ENCODE data around the gene FXYD2. TPM values are rescaled to one million over a fixed set of nuclear protein-coding genes. Genes with fewer than 3 reads are reported as not detected.

FXYD2 gene
- total RNA-seq, 2 experiments from 2014 or later = 13.1 to 19.0 TPM

DNA sequence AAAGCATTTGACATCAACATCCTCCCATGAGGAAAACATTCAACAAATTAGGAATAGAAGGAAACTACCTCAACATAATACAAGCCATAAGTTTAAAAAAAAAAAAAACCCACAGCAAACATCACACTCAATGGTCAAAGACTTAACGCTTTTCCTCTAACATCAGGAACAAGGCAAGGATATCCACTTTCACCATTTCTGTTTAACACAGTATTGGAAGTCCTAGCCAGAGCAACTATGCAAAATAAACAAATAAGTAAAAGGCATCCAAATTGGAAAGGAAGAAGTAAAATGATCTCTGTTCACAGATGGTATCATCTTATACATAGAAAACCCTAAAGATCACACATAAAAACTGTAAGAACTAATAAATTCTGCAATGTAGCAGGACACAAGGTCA lies 38.8 kb upstream of the FXYD2 start:
- Mint-ChIP-seq H3K27ac (no peak overlapping the region), H3K4me3 (no peak overlapping the region), H3K4me1 (peaks cover 13% of the 10 kb centered on the region), H3K36me3 (no peaks in the 10 kb centered on the region), H3K9me3 (ENCODE audit: low read depth) (no peaks in the 10 kb centered on the region), H3K27me3 (peaks cover 34% of the 10 kb centered on the region)
- ATAC-seq (no peak), DNase-seq (no peak)
- CTCF ChIA-PET = interaction anchor here (0.8 to 1.6 kb wide), 2 partner anchors 11 to 69 kb away, joined by 3 to 4 read pairs; no protein-coding TSS in a partner anchor

DNA sequence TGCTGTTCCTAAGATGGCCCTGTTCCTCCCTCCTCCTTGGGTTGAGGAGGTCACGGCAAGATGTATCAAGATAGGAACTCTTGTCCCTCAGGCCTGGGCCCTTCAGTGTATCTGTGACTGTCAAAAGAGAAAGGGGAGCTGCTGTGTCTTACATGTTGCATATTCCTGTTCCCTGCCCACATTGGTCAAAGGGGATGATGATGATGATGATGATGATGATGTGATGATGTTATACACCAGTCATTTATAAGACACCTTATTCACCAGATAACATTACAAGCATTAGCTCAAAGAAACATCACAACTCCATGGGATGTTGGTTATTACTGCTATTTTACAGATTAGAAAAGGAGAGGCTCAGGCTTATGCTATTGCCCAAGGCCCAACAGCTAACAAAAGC lies 38.2 kb upstream of the FXYD2 start:
- peaks cover 13% of the 10 kb centered on the region for H3K4me1 Mint-ChIP-seq
- ATAC-seq (no peak), DNase-seq (peak; percentile 7)
- no peak overlapping the region for H3K27ac Mint-ChIP-seq
- CTCF ChIA-PET = interaction anchor here (0.8 kb wide), 1 partner anchor 69 kb away, joined by 3 read pairs; no protein-coding TSS in a partner anchor
- no peaks in the 10 kb centered on the region for H3K36me3 Mint-ChIP-seq
- peaks cover 28% of the 10 kb centered on the region for H3K27me3 Mint-ChIP-seq
- no peak overlapping the region for H3K4me3 Mint-ChIP-seq
- no peaks in the 10 kb centered on the region for H3K9me3 Mint-ChIP-seq (ENCODE audit: low read depth)

DNA sequence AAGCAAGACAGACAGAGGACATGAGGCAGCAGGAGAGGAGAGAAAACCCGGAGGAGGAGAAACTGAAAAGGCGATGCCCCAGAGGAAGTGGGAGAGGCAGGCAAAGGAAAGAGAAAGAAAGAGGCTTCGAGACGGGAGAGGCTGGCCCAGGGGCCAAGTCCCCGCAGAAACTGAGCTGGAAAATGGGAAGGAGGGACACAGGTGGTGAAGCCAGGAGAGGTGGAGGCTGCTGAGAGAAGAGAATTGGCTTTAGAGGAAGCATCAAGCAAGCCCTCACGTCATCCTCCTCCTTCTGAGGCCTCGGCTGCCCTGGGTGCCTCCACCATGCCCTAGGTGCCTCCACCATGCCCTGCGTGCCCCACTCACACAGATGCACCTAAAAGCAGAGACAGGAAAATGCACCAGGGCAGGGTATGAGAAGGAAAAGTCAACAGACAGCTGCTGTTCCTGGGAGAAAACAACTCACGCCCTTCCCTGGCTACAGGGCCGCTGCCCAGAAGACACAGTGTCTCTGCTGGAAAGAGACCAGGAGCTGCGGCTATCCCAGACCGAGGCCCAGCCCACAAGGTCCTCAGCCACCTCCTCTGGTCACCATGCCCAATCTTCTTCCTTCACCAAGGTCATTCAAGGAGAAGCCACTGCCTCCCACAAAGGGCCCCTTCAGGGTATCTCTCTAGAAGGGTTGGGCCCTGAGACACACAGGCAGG lies 37.6 kb upstream of the FXYD2 start:
- peak; percentile 30 for DNase-seq
- Mint-ChIP-seq H3K27me3 (peaks cover 23% of the 10 kb centered on the region), H3K4me1 (peaks cover 13% of the 10 kb centered on the region), H3K9me3 (ENCODE audit: low read depth) (no peaks in the 10 kb centered on the region), H3K27ac (peak overlapping the region; percentile 28), H3K36me3 (no peaks in the 10 kb centered on the region), H3K4me3 (no peak overlapping the region)
- ATAC-seq = no peak
- CTCF ChIA-PET = interaction anchor here (1.1 to 2.5 kb wide), 2 partner anchors 85 to 308 kb away, joined by 3 to 9 read pairs; no protein-coding TSS in a partner anchor

DNA sequence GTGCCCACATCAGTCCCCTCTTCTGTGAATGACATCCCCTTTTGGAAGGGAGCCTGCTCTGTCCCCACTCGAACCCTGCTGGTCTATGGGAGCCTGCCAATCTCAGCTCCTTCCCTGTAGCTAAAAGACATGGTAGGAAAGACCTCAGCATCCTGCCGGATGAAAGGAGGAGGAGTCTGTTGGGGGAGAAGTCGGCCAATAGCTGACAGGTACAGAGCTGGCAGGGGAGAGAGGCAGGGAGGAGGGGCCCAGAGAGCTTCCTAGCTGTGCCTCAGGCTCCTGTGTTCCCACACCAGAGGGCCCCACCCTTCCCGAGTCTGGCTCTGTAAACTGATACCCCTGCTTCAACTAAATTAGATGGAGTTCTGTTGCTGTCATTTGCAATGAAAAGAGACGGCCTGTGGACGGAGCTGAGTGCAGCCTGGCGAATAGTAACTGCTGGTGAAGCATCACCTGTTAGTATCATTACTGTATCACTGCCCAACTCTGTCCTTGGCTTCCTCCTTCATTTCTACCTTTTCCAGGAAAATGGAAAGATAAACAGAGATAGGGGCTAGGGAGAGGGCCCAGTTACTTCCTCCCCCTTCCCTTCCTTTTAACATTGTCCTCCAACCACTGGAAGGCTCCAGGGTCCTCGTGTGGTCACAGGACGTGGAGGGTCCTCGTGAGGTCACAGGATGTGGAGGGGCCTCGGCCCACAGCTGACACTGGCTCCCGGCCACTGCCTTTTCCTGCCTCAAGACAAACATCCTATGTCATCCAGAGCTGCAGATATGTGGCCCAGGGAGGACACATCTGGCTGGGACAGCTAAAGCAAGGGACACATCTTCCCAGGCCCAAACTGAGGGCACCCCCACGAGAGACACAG lies 36.8 kb upstream of the FXYD2 start:
- Mint-ChIP-seq H3K4me1 (peaks cover 13% of the 10 kb centered on the region), H3K27ac (peak overlapping the region; percentile 28), H3K36me3 (no peaks in the 10 kb centered on the region), H3K9me3 (ENCODE audit: low read depth) (no peaks in the 10 kb centered on the region), H3K4me3 (no peak overlapping the region), H3K27me3 (peaks cover 23% of the 10 kb centered on the region)
- DNase-seq (no peak), ATAC-seq (no peak)
- CTCF ChIA-PET = interaction anchor here (1.0 to 2.5 kb wide), 4 partner anchors 10 to 309 kb away, joined by 3 to 9 read pairs (median 3); no protein-coding TSS in a partner anchor

DNA sequence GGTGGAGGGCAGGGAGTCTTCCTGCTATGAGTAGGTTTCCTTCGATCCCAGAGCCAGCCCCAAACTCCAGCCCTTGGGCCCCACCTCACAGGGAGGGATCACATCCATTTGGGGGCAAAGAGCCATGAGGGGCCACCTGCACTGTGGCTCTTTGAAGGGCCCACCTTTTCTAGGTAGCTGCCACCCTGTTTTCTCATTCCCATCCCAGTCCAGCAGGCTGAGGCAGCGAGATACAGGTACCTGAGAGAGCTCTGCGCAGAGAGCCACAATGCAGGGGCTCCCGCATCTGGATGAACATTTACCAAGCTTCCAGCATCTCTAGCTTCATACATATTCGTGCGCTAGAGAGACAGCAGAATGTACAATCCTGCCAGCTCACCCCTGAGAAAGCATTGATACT lies 35.6 kb upstream of the FXYD2 start:
- H3K27me3 Mint-ChIP-seq = peaks cover 19% of the 10 kb centered on the region
- peaks cover 13% of the 10 kb centered on the region for H3K4me1 Mint-ChIP-seq
- ATAC-seq (no peak), DNase-seq (no peak)
- no peak overlapping the region for H3K27ac Mint-ChIP-seq
- no peaks in the 10 kb centered on the region for H3K36me3 Mint-ChIP-seq
- H3K9me3 Mint-ChIP-seq (ENCODE audit: low read depth) = no peaks in the 10 kb centered on the region
- CTCF ChIA-PET = interaction anchor here (1.1 to 2.5 kb wide), 2 partner anchors 12 to 87 kb away, joined by 3 to 9 read pairs; no protein-coding TSS in a partner anchor
- no peak overlapping the region for H3K4me3 Mint-ChIP-seq

DNA sequence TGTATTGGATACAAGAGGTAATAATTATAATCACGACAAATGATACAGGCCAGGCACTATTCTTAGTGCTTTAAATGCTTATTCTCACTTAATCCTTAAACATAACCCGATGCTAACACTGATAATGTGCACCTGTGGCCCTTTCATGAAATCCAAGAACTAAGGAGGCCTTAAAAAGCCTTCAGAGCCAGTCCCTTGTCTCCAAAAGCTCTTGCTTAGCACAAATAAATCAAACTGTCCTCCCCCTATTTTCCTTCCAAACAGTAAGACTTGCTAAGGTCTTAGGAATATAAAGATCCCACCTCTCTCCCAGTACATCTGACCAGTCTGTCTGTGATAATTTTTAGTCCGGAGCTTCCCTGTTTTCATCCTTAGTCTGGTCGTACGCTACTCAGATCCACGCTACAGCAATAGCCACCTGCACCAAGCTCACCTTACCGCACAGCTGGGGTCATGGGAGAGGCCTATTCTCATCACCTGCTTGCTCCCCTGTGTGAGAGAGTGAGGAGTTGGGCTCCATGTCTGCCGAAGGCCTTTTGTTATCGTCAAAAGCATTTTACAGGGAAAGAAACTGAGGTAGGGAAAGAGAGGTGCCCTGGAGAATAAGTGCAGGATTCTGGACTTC lies 35.1 kb upstream of the FXYD2 start:
- Mint-ChIP-seq H3K4me3 (no peak overlapping the region), H3K36me3 (no peaks in the 10 kb centered on the region), H3K27me3 (peaks cover 16% of the 10 kb centered on the region), H3K27ac (no peak overlapping the region), H3K4me1 (peaks cover 13% of the 10 kb centered on the region), H3K9me3 (ENCODE audit: low read depth) (no peaks in the 10 kb centered on the region)
- ATAC-seq = no peak
- peak; percentile 19 for DNase-seq
- CTCF ChIA-PET = no interaction called here

DNA sequence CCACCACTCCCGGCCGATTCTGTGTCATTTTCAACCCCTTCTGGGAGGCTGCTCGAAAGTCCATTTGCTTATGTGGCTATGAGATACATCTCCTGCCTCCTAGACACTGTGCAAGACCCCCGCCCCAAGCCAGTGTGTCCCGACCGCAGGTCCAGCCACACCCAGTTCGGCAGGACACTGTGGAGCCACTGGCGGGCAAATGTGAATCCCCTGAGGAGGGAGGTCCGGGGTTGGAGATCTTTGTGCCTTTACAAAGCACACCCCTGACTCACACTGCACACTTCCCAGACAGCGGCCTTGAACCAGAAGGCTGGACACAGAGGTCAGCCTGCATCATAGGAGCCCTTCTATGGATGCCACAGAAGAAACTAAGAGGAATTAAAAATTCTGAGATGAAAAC lies 34.5 kb upstream of the FXYD2 start:
- peaks cover 13% of the 10 kb centered on the region for H3K4me1 Mint-ChIP-seq
- no peak overlapping the region for H3K27ac Mint-ChIP-seq
- no peak overlapping the region for H3K4me3 Mint-ChIP-seq
- ATAC-seq = no peak
- no peaks in the 10 kb centered on the region for H3K36me3 Mint-ChIP-seq
- H3K27me3 Mint-ChIP-seq = peaks cover 13% of the 10 kb centered on the region
- no peak for DNase-seq
- H3K9me3 Mint-ChIP-seq (ENCODE audit: low read depth) = no peaks in the 10 kb centered on the region
- CTCF ChIA-PET = no interaction called here

DNA sequence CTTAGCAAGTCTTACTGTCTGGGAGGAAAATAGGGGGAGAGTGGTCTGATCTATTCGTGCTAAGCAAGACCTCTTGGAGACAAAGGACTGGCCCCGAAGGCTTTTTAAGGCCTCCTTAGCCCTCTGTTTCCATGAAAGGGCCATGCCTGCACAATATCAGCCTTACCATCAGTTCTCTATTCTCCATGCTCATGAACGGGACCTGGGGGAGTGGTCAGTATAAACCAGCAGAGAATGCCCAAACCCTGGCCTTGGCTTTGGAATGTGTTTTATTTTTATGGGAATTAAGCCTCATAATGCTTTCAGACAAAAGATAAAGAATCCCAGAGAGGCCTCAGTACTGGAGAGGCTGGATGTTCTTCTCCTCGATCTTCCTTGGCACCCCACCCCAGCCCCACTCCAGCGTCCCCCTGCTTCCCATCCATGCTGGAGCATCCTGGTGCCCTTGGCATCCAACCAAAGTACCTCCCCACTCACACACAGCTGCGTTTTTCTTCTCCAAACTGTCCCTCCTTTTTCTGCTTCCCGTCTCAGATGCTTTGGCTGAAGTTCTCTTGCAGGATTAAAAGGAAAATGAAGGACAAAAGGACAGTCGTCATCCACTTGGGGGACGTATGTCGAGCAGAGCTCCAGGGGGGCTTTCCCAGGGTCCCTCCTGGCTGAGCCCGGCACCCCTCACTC lies 33.3 kb upstream of the FXYD2 start:
- no peak for ATAC-seq
- CTCF ChIA-PET = no interaction called here

DNA sequence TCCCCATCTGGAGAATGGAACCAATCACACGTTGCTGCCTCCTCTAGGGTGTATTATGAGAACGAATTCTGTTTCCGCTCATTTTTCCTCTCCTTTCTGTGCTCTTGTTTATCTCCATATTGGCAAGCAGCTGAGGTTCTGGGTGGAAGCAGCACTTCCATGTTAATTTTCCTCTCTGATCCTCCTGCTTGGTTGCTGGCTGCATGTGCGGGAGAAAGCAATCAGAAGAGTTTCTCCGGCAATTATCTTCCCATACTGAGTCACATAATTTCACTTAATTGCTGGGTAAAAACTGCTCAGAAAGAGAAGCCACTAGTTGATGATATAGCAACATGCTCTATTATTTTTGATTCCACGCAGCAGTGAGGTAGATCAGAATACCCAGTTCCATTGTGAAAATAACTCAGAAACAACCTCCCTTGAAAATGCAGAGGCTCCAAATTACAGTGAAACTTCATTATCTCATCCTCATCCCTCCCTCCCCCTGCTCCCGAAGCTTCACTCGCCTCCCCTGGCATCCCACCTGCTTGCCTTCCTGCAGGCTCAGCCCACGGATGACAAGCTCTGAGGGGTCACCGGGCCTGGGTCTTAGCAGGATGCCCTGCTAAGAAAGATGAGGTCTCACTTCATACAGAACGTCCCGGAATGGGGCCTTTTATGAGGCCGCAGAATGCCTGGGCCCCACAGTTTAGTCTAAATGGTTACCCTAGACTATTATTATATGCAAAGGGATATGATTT lies 31.5 kb upstream of the FXYD2 start:
- ATAC-seq (no peak), DNase-seq (no peak)
- H3K27ac Mint-ChIP-seq = no peak overlapping the region
- H3K9me3 Mint-ChIP-seq (ENCODE audit: low read depth) = peaks cover 8% of the 10 kb centered on the region
- no peak overlapping the region for H3K4me3 Mint-ChIP-seq
- CTCF ChIA-PET = interaction anchor here (1.6 kb wide), 1 partner anchor 12 kb away, joined by 5 read pairs; no protein-coding TSS in a partner anchor
- peaks cover 23% of the 10 kb centered on the region for H3K27me3 Mint-ChIP-seq
- peaks cover 2% of the 10 kb centered on the region for H3K4me1 Mint-ChIP-seq
- peaks cover 9% of the 10 kb centered on the region for H3K36me3 Mint-ChIP-seq

More for the DNA sequence above, 33.3 kb upstream of the FXYD2 start:
- H3K27ac Mint-ChIP-seq = no peak overlapping the region
- H3K4me3 Mint-ChIP-seq = no peak overlapping the region
- peaks cover 13% of the 10 kb centered on the region for H3K4me1 Mint-ChIP-seq
- H3K9me3 Mint-ChIP-seq (ENCODE audit: low read depth) = peaks cover 2% of the 10 kb centered on the region
- DNase-seq = peak; percentile 29
- H3K27me3 Mint-ChIP-seq = peaks cover 10% of the 10 kb centered on the region
- peaks cover 4% of the 10 kb centered on the region for H3K36me3 Mint-ChIP-seq

DNA sequence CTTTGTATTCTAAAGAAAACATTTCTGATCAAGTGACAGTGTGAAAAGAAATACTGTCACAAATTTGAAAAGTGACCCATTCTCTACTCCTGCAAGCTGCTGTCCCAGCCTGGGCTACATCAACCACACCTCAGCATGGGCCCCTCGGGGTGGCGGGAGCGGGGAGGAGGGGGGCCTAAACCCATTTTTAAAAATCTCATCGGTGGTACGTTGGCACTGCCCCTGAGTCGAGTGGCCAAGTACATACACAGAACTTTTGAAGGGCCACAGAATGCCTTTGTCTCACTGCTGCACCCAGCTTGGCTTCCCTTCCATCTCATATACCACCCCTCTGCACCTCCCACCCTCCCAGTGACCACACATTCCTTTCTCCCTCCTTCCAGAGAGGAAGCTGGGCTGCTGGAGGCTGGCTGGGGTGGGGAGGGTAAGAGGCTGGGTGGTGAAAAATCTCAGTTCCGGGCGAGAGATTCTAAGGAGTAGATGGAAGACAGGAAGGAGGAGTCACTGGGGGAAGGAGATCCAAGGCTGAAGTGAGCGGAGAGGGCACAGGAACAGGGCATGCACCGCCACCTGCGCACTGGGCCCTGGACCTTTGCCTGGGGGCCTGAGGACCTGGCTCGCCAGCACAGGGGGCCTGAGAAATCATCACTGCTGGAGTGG lies 30.8 kb upstream of the FXYD2 start:
- H3K9me3 Mint-ChIP-seq (ENCODE audit: low read depth) = peaks cover 8% of the 10 kb centered on the region
- no peak overlapping the region for H3K4me3 Mint-ChIP-seq
- no peak for ATAC-seq
- no peak overlapping the region for H3K27ac Mint-ChIP-seq
- peaks cover 1% of the 10 kb centered on the region for H3K4me1 Mint-ChIP-seq
- peaks cover 24% of the 10 kb centered on the region for H3K27me3 Mint-ChIP-seq
- DNase-seq = peak; percentile 29
- CTCF ChIA-PET = interaction anchor here (0.5 to 1.6 kb wide), 4 partner anchors 11 to 93 kb away, joined by 3 to 5 read pairs (median 4); no protein-coding TSS in a partner anchor
- peaks cover 9% of the 10 kb centered on the region for H3K36me3 Mint-ChIP-seq

DNA sequence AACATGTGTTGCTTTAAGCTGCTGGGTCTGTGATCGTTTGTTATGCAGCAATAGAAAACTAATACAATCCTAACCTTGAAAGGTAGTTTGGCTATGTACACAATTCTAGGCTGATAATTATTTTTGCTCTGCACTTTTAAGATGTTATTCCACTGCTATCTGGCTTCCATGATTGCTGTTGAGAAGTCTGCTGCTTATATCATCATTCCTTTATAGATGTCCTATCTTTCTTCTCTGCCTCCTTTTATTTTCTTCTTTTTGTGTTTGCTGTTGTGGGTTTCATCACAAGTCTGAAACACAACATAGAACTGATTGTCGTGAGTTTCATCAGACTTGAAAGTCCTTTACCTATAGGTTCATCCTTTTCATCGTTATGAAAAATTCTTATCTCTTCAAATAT lies 27.8 kb upstream of the FXYD2 start:
- peaks cover 8% of the 10 kb centered on the region for H3K9me3 Mint-ChIP-seq (ENCODE audit: low read depth)
- CTCF ChIA-PET = interaction anchor here (1.1 to 3.0 kb wide), 4 partner anchors 12 to 202 kb away, joined by 4 to 14 read pairs (median 4); no protein-coding TSS in a partner anchor
- ATAC-seq = no peak
- peaks cover 27% of the 10 kb centered on the region for H3K27me3 Mint-ChIP-seq
- peaks cover 19% of the 10 kb centered on the region for H3K36me3 Mint-ChIP-seq
- H3K27ac Mint-ChIP-seq = no peak overlapping the region
- peaks cover 9% of the 10 kb centered on the region for H3K4me1 Mint-ChIP-seq
- no peak overlapping the region for H3K4me3 Mint-ChIP-seq
- no peak for DNase-seq

DNA sequence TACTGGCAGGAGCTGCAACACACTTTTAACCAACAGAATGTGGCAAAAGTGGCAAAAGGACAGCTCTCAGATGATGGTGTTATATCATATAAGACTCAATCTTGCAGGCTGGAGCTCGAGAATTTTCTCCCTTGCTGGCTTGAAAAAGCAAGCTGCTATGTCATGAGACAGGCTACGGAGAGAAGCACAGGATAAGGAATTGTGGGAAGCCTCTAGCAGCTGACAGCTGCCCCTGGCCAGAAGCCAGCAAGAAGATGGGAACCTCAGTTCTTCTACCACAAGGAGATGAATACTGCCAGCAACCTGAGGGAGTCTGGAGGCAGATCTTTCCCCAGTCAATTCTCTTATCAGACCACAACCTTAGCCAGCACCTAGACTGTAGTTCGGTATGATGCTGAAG lies 27.3 kb upstream of the FXYD2 start:
- peaks cover 8% of the 10 kb centered on the region for H3K9me3 Mint-ChIP-seq (ENCODE audit: low read depth)
- peaks cover 19% of the 10 kb centered on the region for H3K36me3 Mint-ChIP-seq
- peaks cover 9% of the 10 kb centered on the region for H3K4me1 Mint-ChIP-seq
- no peak for DNase-seq
- CTCF ChIA-PET = interaction anchor here (1.3 to 4.4 kb wide), 5 partner anchors 12 to 202 kb away, joined by 4 to 31 read pairs (median 4); no protein-coding TSS in a partner anchor
- H3K27me3 Mint-ChIP-seq = peaks cover 24% of the 10 kb centered on the region
- no peak for ATAC-seq
- no peak overlapping the region for H3K27ac Mint-ChIP-seq
- no peak overlapping the region for H3K4me3 Mint-ChIP-seq

Measured in activated CD8-positive, alpha-beta memory T cell treated with anti-CD3 and anti-CD28 coated beads, Interleukin-2, amount 10 ng/mL, durations not matched to agents 7 days and 5 days (primary cell).